ENCODE data around the gene NFU1. TPM values are rescaled to one million over a fixed set of nuclear protein-coding genes. Genes with fewer than 3 reads are reported as not detected.

NFU1 gene
- total RNA-seq, 4 donors from 2014 or later = 58.9 to 77.2 (median 62.2) TPM

- no peak for ATAC-seq
- 91 to 94% methylated on average over 4 to 6 of the region's 6 CpGs for WGBS, 2 donors (ENCODE audit: low coverage in 1 of 2)
- peak overlapping the region; percentile 91 to 99 (median 96) for H3K27ac ChIP-seq
- no peak overlapping the region for H3K4me3 ChIP-seq
- no peaks in the 10 kb centered on the region for H3K9me3 ChIP-seq
- H3K4me1 ChIP-seq = peaks cover 0 to 32% (median 10%) of the 10 kb centered on the region in 3 donors
- H3K36me3 ChIP-seq = no peaks in the 10 kb centered on the region
- H3K27me3 ChIP-seq = no peaks in the 10 kb centered on the region
- TF ChIP-seq POLR2AphosphoS5 (IDR thresholded peaks at IDR 0.05) = no peak
- TF ChIP-seq EP300 (IDR thresholded peaks at IDR 0.05) = no peak
- no peak for TF ChIP-seq POLR2A (IDR thresholded peaks at IDR 0.05)
These were observed 1.3 kb upstream of the NFU1 start for GRCh38 chr2:69438580-69438979.

GRCh38 chr2:69437751-69438154 is 518 bp upstream of the NFU1 start:
- 44 to 65% methylated on average over 5 to 7 of the region's 7 CpGs for WGBS, 2 donors (ENCODE audit: low coverage in 1 of 2)
- TF ChIP-seq EP300 (IDR thresholded peaks at IDR 0.05) (no peak), POLR2AphosphoS5 (IDR thresholded peaks at IDR 0.05) (no peak), CTCF (IDR thresholded peaks at IDR 0.05) (no peak), POLR2A (IDR thresholded peaks at IDR 0.05) (no peak)
- H3K9me3 ChIP-seq = no peaks in the 10 kb centered on the region
- peaks cover 0 to 34% (median 10%) of the 10 kb centered on the region in 3 donors for H3K4me1 ChIP-seq
- H3K27me3 ChIP-seq = no peaks in the 10 kb centered on the region
- H3K4me3 ChIP-seq = peak overlapping the region; percentile 63 to 67
- no peaks in the 10 kb centered on the region for H3K36me3 ChIP-seq
- peak overlapping the region; percentile 91 to 99 (median 96) for H3K27ac ChIP-seq
- peak; percentile 37 for ATAC-seq

- TF ChIP-seq EP300 (IDR thresholded peaks at IDR 0.05) (no peak), POLR2AphosphoS5 (IDR thresholded peaks at IDR 0.05) (no peak)
- no peaks in the 10 kb centered on the region for H3K9me3 ChIP-seq
- H3K4me3 ChIP-seq = peak overlapping the region; percentile 63 to 67
- H3K27ac ChIP-seq = peak overlapping the region; percentile 91 to 99 (median 96)
- peaks cover 0 to 2% of the 10 kb centered on the region in 2 donors for H3K36me3 ChIP-seq
- WGBS, 2 donors (ENCODE audit: low coverage in 1 of 2) = 0 to 3% methylated on average over 4 of the region's 5 CpGs
- H3K27me3 ChIP-seq = no peaks in the 10 kb centered on the region
- no peak for ATAC-seq
- H3K4me1 ChIP-seq = peaks cover 0 to 37% (median 10%) of the 10 kb centered on the region in 3 donors
These were observed 668 bp downstream of the NFU1 start for GRCh38 chr2:69436596-69436937.

GRCh38 chr2:69434753-69435152 is 2.5 kb downstream of the NFU1 start:
- H3K9me3 ChIP-seq = no peaks in the 10 kb centered on the region
- WGBS, 2 donors (ENCODE audit: low coverage in 1 of 2) = 67 to 88% methylated on average over 3 of the region's 5 CpGs
- peaks cover 0 to 19% of the 10 kb centered on the region in 2 donors for H3K36me3 ChIP-seq
- no peak overlapping the region for H3K4me3 ChIP-seq
- ATAC-seq = no peak
- peaks cover 0 to 42% (median 10%) of the 10 kb centered on the region in 3 donors for H3K4me1 ChIP-seq
- TF ChIP-seq POLR2A (IDR thresholded peaks at IDR 0.05) = no peak
- no peak for TF ChIP-seq CTCF (IDR thresholded peaks at IDR 0.05)
- no peak for TF ChIP-seq EP300 (IDR thresholded peaks at IDR 0.05)
- TF ChIP-seq POLR2AphosphoS5 (IDR thresholded peaks at IDR 0.05) = no peak
- H3K27ac ChIP-seq = no peak overlapping the region
- H3K27me3 ChIP-seq = no peaks in the 10 kb centered on the region

- Histone ChIP-seq H3K36me3 (peaks cover 0 to 68% of the 10 kb centered on the region in 2 donors), H3K27ac (no peak overlapping the region), H3K4me3 (no peak overlapping the region), H3K27me3 (no peaks in the 10 kb centered on the region), H3K4me1 (peaks cover 0 to 33% (median 5%) of the 10 kb centered on the region in 3 donors), H3K9me3 (no peaks in the 10 kb centered on the region)
- TF ChIP-seq EP300 (IDR thresholded peaks at IDR 0.05) = no peak
- no peak for TF ChIP-seq CTCF (IDR thresholded peaks at IDR 0.05)
- TF ChIP-seq POLR2A (IDR thresholded peaks at IDR 0.05) = no peak
- no peak for TF ChIP-seq POLR2AphosphoS5 (IDR thresholded peaks at IDR 0.05)
- ATAC-seq = no peak
- WGBS, 2 donors (ENCODE audit: low coverage in 1 of 2) = 90 to 92% methylated on average over 5 to 6 of the region's 6 CpGs
These were observed 7.6 kb downstream of the NFU1 start for GRCh38 chr2:69429491-69430183.

GRCh38 chr2:69428981-69429380 is 8.3 kb downstream of the NFU1 start:
- H3K4me1 ChIP-seq = peaks cover 0 to 34% (median 5%) of the 10 kb centered on the region in 3 donors
- no peak overlapping the region for H3K4me3 ChIP-seq
- WGBS, 2 donors (ENCODE audit: low coverage in 1 of 2) = 43 to 64% methylated on average over 2 of the region's 2 CpGs
- peaks cover 0 to 70% of the 10 kb centered on the region in 2 donors for H3K36me3 ChIP-seq
- ATAC-seq = no peak
- TF ChIP-seq EP300 (IDR thresholded peaks at IDR 0.05) (no peak), CTCF (IDR thresholded peaks at IDR 0.05) (no peak), POLR2AphosphoS5 (IDR thresholded peaks at IDR 0.05) (no peak), POLR2A (IDR thresholded peaks at IDR 0.05) (no peak)
- no peak overlapping the region for H3K27ac ChIP-seq
- H3K9me3 ChIP-seq = no peaks in the 10 kb centered on the region
- H3K27me3 ChIP-seq = no peaks in the 10 kb centered on the region
